Esophagus muscularis mucosa (tissue), 4 donors: ENCODE results near the gene DACT2.

Experiments used
- EP300 ChIP-seq: sonication (generic); formaldehyde crosslinking; IDR thresholded peaks from one replicate; pipeline ENCODE4 v1.6.1; 2017; ENCODE audit warnings: antibody characterized with exemption
- POLR2A ChIP-seq: fragments of 450-650 bp; IDR thresholded peaks from one replicate; pipeline ENCODE4 v1.6.1; 2017; ENCODE audit warnings: antibody characterized with exemption, moderate library complexity, mild to moderate bottlenecking, low read depth
- POLR2AphosphoS5 ChIP-seq, 2 donors: sonication (generic); formaldehyde crosslinking; IDR thresholded peaks; one replicate each; pipeline ENCODE4 v1.6.1; 2017; ENCODE audit warnings: antibody characterized with exemption in 2 of 2
- TF ChIP-seq, protein P1 (sequence below), 3 experiments: fragments of 200-600 bp in 2 of 3; fragments of 450-650 bp in 1 of 3; sonication (generic) in 2 of 3; IDR thresholded peaks; one replicate each; pipeline ENCODE4 v1.5.1; 2017 to 2019; ENCODE audit warnings: antibody characterized with exemption in 3 of 3, mild to moderate bottlenecking in 2 of 3, moderate library complexity in 1 of 3

GRCh38 chr6:168290095-168290494 is 29.5 kb downstream of the DACT2 start:
- TF ChIP-seq, protein P1, sequence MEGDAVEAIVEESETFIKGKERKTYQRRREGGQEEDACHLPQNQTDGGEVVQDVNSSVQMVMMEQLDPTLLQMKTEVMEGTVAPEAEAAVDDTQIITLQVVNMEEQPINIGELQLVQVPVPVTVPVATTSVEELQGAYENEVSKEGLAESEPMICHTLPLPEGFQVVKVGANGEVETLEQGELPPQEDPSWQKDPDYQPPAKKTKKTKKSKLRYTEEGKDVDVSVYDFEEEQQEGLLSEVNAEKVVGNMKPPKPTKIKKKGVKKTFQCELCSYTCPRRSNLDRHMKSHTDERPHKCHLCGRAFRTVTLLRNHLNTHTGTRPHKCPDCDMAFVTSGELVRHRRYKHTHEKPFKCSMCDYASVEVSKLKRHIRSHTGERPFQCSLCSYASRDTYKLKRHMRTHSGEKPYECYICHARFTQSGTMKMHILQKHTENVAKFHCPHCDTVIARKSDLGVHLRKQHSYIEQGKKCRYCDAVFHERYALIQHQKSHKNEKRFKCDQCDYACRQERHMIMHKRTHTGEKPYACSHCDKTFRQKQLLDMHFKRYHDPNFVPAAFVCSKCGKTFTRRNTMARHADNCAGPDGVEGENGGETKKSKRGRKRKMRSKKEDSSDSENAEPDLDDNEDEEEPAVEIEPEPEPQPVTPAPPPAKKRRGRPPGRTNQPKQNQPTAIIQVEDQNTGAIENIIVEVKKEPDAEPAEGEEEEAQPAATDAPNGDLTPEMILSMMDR (IDR thresholded peaks at IDR 0.05), result no peak
- TF ChIP-seq POLR2A, result no peak
- TF ChIP-seq POLR2AphosphoS5 (IDR thresholded peaks at IDR 0.05), result no peak
- no peak for TF ChIP-seq EP300
